Esophagus muscularis mucosa (tissue), 3 donors: Measurements from ENCODE around the gene TMEM97.

ENCODE experiments used
- CTCF ChIP-seq, 3 experiments: fragments of 200-600 bp in 2 of 3; fragments of 450-650 bp in 1 of 3; sonication (generic) in 2 of 3; IDR thresholded peaks; one replicate each; pipeline ENCODE4 v1.5.1; 2017 to 2019; ENCODE audit warnings: antibody characterized with exemption in 3 of 3, mild to moderate bottlenecking in 2 of 3, moderate library complexity in 1 of 3
- POLR2A ChIP-seq: fragments of 450-650 bp; IDR thresholded peaks from one replicate; pipeline ENCODE4 v1.6.1; 2017; ENCODE audit warnings: antibody characterized with exemption, moderate library complexity, mild to moderate bottlenecking, low read depth

DNA sequence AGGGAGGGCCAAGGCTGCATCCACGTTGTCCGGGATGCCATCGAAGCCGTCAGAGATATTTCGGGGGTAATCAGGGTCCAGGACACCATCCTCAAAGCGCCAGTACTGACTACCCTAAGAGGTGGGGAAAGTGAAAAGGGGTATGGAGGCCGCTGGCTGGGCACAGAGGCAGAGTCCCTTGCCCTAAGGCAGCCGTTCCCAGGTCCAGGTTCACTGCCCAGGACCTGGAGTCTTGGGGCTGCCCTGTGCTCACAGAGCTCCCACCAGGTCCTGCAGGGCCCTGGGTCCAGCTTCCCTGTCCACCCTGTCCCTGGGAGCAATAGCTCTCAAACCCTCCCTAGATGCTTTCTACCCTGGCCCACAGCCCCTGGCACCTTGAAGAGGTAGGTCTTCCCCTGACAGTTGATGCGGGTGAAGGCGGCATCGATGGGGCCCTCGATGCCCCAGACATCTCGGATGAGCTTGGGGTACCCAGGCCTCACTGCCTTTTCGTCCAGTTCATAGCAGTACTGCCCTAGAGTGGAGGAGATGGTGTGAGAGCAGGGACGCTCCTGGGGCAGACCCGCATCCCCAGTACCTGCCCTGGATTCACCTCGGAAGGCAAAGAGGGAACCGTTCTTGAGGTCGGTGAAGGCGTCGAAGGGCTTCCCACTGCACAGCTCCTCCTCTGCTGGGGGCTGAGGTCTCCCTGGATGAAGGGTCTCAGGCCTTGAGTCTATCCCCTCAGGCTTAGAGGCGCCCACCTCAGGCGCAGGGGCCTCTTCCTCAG, 50.1 kb downstream of the TMEM97 start:
- TF ChIP-seq POLR2A = no peak
- TF ChIP-seq CTCF (IDR thresholded peaks at IDR 0.05) = no peak
